Nephron (organoid): ENCODE measurements around the gene MPRIP.
"Not testable (repeated sequence)": the region's sequence is repeated elsewhere in the genome, so short reads cannot be mapped to it uniquely, and the experiment has no call there.

Source experiments
- H3K27ac Mint-ChIP-seq, 3 experiments: 2 replicates each; pipeline ENCODE4 v1.8.0; 2020; ENCODE audit warnings: mixed read lengths in 3 of 3, mild to moderate bottlenecking in 2 of 3, moderate library complexity in 1 of 3
- H3K27me3 Mint-ChIP-seq: 2 replicates; pipeline ENCODE4 v1.8.0; 2021; ENCODE audit warnings: low read depth, mild to moderate bottlenecking, moderate library complexity, mixed read lengths
- H3K36me3 Mint-ChIP-seq: 2 replicates; pipeline ENCODE4 v1.8.0; 2020; ENCODE audit warnings: low read depth, mixed read lengths
- H3K4me1 Mint-ChIP-seq: 2 replicates; pipeline ENCODE4 v1.8.0; 2020; ENCODE audit warnings: mixed read lengths
- H3K4me3 Mint-ChIP-seq, 3 experiments: 2 replicates each; pipeline ENCODE4 v1.8.0; 2020; ENCODE audit warnings: mild to moderate bottlenecking in 3 of 3, mixed read lengths in 3 of 3, moderate library complexity in 2 of 3
- H3K9me3 Mint-ChIP-seq: 2 replicates; pipeline ENCODE4 v1.8.0; 2020; ENCODE audit warnings: mixed read lengths
- TF ChIP-seq, protein P1 (sequence below), 3 experiments: fragments of 200-600 bp; sonication (generic); IDR thresholded peaks; one replicate each; pipeline ENCODE4 v1.5.0; 2021; ENCODE audit warnings: antibody characterized with exemption in 3 of 3; ENCODE audit not compliant: unreplicated experiment in 3 of 3

The MPRIP gene, protein sequence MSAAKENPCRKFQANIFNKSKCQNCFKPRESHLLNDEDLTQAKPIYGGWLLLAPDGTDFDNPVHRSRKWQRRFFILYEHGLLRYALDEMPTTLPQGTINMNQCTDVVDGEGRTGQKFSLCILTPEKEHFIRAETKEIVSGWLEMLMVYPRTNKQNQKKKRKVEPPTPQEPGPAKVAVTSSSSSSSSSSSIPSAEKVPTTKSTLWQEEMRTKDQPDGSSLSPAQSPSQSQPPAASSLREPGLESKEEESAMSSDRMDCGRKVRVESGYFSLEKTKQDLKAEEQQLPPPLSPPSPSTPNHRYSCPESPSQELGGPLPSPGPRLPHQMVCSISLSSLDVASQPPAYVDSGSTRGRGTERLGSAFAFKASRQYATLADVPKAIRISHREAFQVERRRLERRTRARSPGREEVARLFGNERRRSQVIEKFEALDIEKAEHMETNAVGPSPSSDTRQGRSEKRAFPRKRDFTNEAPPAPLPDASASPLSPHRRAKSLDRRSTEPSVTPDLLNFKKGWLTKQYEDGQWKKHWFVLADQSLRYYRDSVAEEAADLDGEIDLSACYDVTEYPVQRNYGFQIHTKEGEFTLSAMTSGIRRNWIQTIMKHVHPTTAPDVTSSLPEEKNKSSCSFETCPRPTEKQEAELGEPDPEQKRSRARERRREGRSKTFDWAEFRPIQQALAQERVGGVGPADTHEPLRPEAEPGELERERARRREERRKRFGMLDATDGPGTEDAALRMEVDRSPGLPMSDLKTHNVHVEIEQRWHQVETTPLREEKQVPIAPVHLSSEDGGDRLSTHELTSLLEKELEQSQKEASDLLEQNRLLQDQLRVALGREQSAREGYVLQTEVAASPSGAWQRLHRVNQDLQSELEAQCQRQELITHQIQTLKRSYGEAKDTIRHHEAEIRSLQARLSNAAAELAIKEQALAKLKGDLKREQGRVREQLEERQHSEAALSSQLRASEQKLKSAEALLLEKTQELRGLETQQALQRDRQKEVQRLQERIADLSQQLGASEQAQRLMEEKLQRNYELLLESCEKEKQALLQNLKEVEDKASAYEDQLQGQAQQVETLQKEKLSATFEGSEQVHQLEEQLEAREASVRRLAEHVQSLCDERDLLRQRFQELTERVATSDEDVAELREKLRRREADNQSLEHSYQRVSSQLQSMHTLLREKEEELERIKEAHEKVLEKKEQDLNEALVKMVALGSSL (N-terminal part only)

DNA sequence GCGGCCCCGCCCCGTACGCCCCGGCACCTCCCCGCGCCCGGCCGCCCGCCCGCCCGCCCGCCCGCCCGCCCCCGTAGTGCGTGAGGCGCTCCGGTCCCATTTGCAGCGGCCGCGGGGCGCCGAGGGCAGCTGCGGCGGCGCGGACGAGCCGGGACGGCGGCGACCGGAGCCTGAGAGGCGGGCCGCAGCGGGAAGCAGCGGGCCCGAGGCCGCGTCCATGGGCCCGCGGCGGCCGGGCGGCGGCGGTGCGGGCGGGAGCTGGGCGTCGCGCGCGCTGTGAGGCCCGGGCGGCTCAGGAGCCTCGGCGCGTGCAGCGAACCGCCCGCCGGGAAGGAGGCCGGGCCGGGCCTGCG lies at the start of gene MPRIP:
TSS of gene MPRIP (plus strand) at position 74 of the 353 bp plus-strand sequence. CDS start 392 bp downstream, outside the sequence.
- Mint-ChIP-seq H3K36me3 (peaks cover 16% of the 10 kb centered on the region), H3K27ac (peak within 1 kb of the TSS; percentile 96), H3K27me3 (peaks cover 3% of the 10 kb centered on the region), H3K9me3 (peaks cover 2% of the 10 kb centered on the region), H3K4me3 (peak within 1 kb of the TSS; percentile 96 to 99 (median 98)), H3K4me1 (peaks cover 62% of the 10 kb centered on the region)
- TF ChIP-seq, protein P1, sequence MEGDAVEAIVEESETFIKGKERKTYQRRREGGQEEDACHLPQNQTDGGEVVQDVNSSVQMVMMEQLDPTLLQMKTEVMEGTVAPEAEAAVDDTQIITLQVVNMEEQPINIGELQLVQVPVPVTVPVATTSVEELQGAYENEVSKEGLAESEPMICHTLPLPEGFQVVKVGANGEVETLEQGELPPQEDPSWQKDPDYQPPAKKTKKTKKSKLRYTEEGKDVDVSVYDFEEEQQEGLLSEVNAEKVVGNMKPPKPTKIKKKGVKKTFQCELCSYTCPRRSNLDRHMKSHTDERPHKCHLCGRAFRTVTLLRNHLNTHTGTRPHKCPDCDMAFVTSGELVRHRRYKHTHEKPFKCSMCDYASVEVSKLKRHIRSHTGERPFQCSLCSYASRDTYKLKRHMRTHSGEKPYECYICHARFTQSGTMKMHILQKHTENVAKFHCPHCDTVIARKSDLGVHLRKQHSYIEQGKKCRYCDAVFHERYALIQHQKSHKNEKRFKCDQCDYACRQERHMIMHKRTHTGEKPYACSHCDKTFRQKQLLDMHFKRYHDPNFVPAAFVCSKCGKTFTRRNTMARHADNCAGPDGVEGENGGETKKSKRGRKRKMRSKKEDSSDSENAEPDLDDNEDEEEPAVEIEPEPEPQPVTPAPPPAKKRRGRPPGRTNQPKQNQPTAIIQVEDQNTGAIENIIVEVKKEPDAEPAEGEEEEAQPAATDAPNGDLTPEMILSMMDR (IDR thresholded peaks at IDR 0.05; ENCODE audit: unreplicated experiment in 3 of 3) = no peak

DNA sequence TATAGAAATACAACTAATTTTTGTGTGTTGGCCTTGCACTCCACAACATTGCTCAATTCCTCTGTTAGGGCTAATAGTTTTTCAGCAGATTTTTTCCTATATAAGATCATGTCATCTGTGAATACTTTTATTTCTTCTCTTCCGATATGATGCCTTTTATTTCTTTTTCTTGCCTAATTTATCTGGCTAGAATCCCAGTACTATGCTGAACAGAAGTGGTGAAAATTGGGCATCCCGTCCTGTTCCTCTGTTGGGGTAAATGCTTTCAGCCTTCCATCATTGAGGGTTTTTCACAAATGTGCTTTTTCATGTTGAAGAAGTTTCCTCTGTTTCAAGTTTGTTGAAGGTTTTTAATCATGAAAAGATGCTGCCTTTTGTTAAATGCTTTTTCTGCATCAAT lies 47.6 kb upstream of the MPRIP start:
- Mint-ChIP-seq H3K4me1 (no peaks in the 10 kb centered on the region), H3K27ac (no peak overlapping the region), H3K27me3 (peaks cover 17% of the 10 kb centered on the region), H3K9me3 (peaks cover 4% of the 10 kb centered on the region), H3K4me3 (no peak overlapping the region), H3K36me3 (no peaks in the 10 kb centered on the region)
- TF ChIP-seq, protein P1 (IDR thresholded peaks at IDR 0.05; ENCODE audit: unreplicated experiment in 3 of 3) = no peak

DNA sequence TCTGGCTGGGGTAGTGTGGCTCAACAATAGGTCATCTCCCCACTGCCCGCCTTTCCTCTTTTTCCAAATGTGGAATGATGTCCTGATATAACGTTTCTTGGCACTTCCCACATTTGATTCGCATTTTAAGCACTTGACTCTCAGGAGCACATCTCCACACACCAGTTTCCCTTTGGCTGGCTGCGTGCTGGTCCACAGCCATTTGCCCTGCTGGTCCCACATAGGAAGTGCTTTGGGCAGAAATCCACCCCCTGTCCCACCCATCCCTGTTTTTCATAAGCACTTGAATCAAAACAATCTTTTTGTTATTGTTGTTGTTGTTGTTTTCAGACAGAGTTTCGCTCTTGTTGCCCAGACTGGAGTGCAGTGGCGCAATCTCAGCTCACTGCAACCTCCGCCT lies 46.3 kb upstream of the MPRIP start:
- no peaks in the 10 kb centered on the region for H3K4me1 Mint-ChIP-seq
- H3K4me3 Mint-ChIP-seq = no peak overlapping the region
- H3K36me3 Mint-ChIP-seq = no peaks in the 10 kb centered on the region
- peaks cover 24% of the 10 kb centered on the region for H3K27me3 Mint-ChIP-seq
- TF ChIP-seq, protein P1 (IDR thresholded peaks at IDR 0.05; ENCODE audit: unreplicated experiment in 3 of 3) = no peak
- H3K27ac Mint-ChIP-seq = no peak overlapping the region
- peaks cover 4% of the 10 kb centered on the region for H3K9me3 Mint-ChIP-seq

DNA sequence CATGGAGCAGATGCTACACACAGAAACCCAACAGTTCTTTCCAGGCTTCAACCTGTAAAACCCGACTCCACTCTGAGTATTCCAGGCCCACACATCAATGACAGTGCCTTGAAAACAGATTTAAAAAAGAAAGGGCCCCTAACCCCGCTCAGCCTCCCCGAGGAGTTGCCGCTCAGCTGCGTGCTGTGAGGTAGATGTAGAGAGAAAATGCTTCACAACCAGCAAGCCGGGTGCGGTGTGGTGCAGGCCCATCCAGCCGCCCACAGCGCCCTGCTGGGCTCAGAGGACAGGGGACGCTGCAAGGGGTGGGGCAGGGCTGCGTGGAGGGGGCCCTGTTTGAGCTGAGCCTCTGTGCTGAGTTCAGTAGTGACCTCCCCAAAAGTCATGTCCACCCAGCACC lies 45.5 kb upstream of the MPRIP start:
- not testable (repeated sequence) for H3K4me3 Mint-ChIP-seq, H3K4me1 Mint-ChIP-seq, H3K27ac Mint-ChIP-seq, H3K9me3 Mint-ChIP-seq, H3K36me3 Mint-ChIP-seq
- peaks cover 25% of the 10 kb centered on the region for H3K27me3 Mint-ChIP-seq

DNA sequence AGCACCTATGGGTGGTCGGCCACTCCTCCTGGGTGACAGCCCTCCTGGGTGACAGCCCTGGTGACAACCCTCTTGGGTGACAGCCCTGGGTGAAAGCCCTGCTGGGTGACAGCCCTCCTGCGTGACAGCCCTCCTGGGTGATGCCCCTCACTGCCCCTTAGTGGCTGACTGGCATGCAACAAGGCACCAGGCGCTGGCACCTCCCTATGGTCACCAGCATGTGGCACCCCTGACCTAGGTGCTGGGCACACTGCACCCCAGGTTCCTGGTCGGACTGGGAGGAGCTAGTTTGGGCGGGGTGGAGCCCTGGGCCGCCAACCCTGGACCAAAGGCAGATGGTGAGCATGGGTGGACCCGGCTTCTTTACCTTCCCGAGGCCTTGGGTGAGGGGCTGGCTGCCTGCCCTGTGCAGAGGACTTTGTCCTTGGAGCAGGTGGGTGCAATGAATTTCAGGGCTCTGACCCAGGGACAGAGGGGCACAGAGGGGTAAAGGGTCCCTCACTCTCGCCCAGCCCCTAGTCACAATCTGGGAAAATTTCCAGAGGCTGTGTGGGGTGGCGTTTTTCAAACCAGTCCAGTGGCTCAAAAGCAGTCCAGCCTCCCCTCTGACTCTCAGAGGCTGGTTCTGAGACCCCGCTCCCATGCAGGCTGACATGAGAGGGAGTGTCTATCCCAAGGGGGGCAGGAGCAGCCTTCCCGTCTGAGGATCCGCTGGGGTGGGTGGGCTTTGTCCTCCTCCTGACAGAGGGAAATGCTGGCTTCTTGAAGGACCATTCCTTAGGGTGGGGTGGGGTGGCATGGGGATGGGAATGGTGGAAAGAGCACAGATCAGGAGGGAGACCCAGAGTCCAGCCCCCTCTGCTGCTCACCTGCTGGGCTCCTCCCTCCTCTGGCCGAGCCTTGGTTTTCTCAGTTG lies 44.5 kb upstream of the MPRIP start:
- Mint-ChIP-seq H3K9me3 (peaks cover 4% of the 10 kb centered on the region), H3K27me3 (peaks cover 24% of the 10 kb centered on the region), H3K4me3 (no peak overlapping the region), H3K4me1 (no peaks in the 10 kb centered on the region), H3K36me3 (no peaks in the 10 kb centered on the region), H3K27ac (no peak overlapping the region)
- TF ChIP-seq, protein P1 (IDR thresholded peaks at IDR 0.05; ENCODE audit: unreplicated experiment in 3 of 3) = no peak
